ENCODE measurements around the gene LHX4. TPM values are rescaled to one million over a fixed set of nuclear protein-coding genes. Genes with fewer than 3 reads are reported as not detected.

LHX4 gene
- total RNA-seq, 3 donors from 2014 or later (not counting 1 experiment from before 2014, with no cell fraction given) = 0.08 TPM; not detected in 2

DNA sequence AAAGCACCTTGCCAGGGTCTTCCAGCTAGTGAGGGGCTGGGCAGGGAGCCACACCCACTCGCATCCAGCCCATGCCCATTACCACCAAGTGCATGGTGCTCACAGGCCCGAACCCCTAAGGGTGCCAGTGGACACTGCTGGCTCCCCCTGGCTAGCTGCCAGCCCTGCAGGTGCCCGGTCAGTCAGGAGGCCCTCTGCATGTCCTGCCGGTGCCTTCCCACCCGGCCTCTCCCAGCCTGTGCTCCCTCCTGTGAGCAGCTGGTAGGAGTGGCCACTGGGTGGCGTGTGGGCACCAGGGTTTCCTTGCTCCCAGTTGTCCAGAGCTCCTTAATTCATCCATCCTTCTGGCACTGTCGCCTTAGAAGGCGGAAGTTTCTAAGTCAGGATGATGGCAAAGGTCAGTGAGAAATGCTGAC lies 42.0 kb upstream of the LHX4 start:
- H3K27me3 Mint-ChIP-seq (ENCODE audit: low read depth in 2 of 2) = peaks cover 7 to 9% of the 10 kb centered on the region in 2 donors
- Histone ChIP-seq H3K27ac (ENCODE audit: low read length) (no peak overlapping the region), H3K4me1 (ENCODE audit: control insufficient read depth, insufficient read depth, low read length) (peaks cover 47% of the 10 kb centered on the region), H3K36me3 (ENCODE audit: control insufficient read depth, insufficient read depth, low read length) (peaks cover 24% of the 10 kb centered on the region), H3K27me3 (ENCODE audit: control insufficient read depth, insufficient read depth, low read length) (no peaks in the 10 kb centered on the region), H3K9me3 (ENCODE audit: control insufficient read depth, insufficient read depth, low read length) (no peaks in the 10 kb centered on the region), H3K4me3 (ENCODE audit: low read length) (no peak overlapping the region)
- DNase-seq = peak in 1 of 2 donors; percentile 13
- H3K9me3 Mint-ChIP-seq = no peaks in the 10 kb centered on the region
- ATAC-seq = no peak
- TF ChIP-seq, protein P1, sequence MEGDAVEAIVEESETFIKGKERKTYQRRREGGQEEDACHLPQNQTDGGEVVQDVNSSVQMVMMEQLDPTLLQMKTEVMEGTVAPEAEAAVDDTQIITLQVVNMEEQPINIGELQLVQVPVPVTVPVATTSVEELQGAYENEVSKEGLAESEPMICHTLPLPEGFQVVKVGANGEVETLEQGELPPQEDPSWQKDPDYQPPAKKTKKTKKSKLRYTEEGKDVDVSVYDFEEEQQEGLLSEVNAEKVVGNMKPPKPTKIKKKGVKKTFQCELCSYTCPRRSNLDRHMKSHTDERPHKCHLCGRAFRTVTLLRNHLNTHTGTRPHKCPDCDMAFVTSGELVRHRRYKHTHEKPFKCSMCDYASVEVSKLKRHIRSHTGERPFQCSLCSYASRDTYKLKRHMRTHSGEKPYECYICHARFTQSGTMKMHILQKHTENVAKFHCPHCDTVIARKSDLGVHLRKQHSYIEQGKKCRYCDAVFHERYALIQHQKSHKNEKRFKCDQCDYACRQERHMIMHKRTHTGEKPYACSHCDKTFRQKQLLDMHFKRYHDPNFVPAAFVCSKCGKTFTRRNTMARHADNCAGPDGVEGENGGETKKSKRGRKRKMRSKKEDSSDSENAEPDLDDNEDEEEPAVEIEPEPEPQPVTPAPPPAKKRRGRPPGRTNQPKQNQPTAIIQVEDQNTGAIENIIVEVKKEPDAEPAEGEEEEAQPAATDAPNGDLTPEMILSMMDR (IDR thresholded peaks at IDR 0.05) = peak; percentile 33
- H3K4me1 Mint-ChIP-seq = peaks cover 43 to 48% of the 10 kb centered on the region in 2 donors
- H3K27ac Mint-ChIP-seq = no peak overlapping the region
- intact Hi-C loops (cut with micrococcal nuclease) = loop anchor here (2.0 kb wide), 1 partner anchor 295 kb away; no protein-coding TSS in a partner anchor
- peaks cover 15% of the 10 kb centered on the region for H3K36me3 Mint-ChIP-seq
- 87% methylated on average over 8 of the region's 8 CpGs for WGBS (ENCODE audit: insufficient coverage)
- no peak overlapping the region for H3K4me3 Mint-ChIP-seq

DNA sequence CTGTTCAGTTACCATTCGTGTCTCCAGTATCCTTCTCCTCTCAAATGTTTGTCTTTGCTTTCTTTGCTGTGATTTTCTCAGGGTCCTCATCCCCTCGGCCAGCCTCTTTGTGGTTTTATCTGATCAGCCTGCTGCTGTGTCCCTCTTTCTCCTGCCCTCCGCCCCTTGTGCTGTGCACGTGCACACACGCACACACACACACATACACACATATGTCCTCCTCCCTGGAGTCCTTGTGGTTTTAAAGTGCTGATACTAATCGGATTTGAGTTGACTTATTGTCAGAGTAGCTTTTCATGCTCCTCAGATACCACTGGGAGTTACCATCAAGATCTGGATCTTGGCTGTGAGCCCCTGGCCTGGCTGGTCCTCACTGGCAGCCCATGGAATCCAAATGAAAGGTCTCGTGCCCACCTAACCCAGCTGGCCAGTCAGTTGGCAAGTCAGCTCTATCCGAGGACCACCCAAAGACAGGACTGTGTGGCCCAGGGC lies 41.3 kb upstream of the LHX4 start:
- no peaks in the 10 kb centered on the region for H3K9me3 Mint-ChIP-seq
- peaks cover 47 to 53% of the 10 kb centered on the region in 2 donors for H3K4me1 Mint-ChIP-seq
- TF ChIP-seq, protein P1 (IDR thresholded peaks at IDR 0.05) = no peak
- intact Hi-C loops (cut with micrococcal nuclease) = loop anchor here (2.0 kb wide), 1 partner anchor 294 kb away; no protein-coding TSS in a partner anchor
- peaks cover 54% of the 10 kb centered on the region for H3K4me1 ChIP-seq (ENCODE audit: control insufficient read depth, insufficient read depth, low read length)
- H3K4me3 Mint-ChIP-seq = no peak overlapping the region
- H3K36me3 ChIP-seq (ENCODE audit: control insufficient read depth, insufficient read depth, low read length) = peaks cover 24% of the 10 kb centered on the region
- DNase-seq = no peak
- H3K36me3 Mint-ChIP-seq = peaks cover 15% of the 10 kb centered on the region
- H3K27ac Mint-ChIP-seq = peak overlapping the region; percentile 31 to 41
- no peak overlapping the region for H3K27ac ChIP-seq (ENCODE audit: low read length)
- 89% methylated on average over 8 of the region's 8 CpGs for WGBS (ENCODE audit: insufficient coverage)
- H3K27me3 ChIP-seq (ENCODE audit: control insufficient read depth, insufficient read depth, low read length) = no peaks in the 10 kb centered on the region
- H3K4me3 ChIP-seq (ENCODE audit: low read length) = no peak overlapping the region
- no peaks in the 10 kb centered on the region for H3K9me3 ChIP-seq (ENCODE audit: control insufficient read depth, insufficient read depth, low read length)
- peaks cover 7 to 10% of the 10 kb centered on the region in 2 donors for H3K27me3 Mint-ChIP-seq (ENCODE audit: low read depth in 2 of 2)
- no peak for ATAC-seq

DNA sequence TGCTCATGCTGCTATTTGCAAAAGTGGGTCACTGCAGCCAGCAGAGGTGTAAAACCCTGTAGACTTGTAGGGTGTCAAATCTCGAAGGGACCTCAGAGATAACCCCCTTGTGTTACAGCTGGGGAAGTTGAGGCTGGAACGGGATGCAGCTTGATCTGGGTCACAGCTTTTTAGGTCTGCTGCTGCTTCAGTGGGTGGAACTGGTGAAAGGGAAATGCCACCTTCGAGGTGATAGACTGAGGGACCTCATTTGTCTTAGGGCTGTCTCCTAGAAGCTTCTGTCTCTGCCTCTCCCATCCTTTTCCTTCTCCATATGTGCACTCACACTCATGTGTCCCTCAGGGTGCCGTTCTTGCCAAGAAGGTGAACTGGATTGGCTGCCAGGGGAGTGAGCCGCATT lies 40.0 kb upstream of the LHX4 start:
- H3K36me3 Mint-ChIP-seq = peaks cover 6% of the 10 kb centered on the region
- TF ChIP-seq, protein P1 (IDR thresholded peaks at IDR 0.05) = no peak
- Histone ChIP-seq H3K36me3 (ENCODE audit: control insufficient read depth, insufficient read depth, low read length) (peaks cover 14% of the 10 kb centered on the region), H3K9me3 (ENCODE audit: control insufficient read depth, insufficient read depth, low read length) (no peaks in the 10 kb centered on the region), H3K27ac (ENCODE audit: low read length) (no peak overlapping the region), H3K4me3 (ENCODE audit: low read length) (no peak overlapping the region), H3K27me3 (ENCODE audit: control insufficient read depth, insufficient read depth, low read length) (no peaks in the 10 kb centered on the region), H3K4me1 (ENCODE audit: control insufficient read depth, insufficient read depth, low read length) (peaks cover 57% of the 10 kb centered on the region)
- peak overlapping the region; percentile 81 to 84 for H3K27ac Mint-ChIP-seq
- peaks cover 47 to 58% of the 10 kb centered on the region in 2 donors for H3K4me1 Mint-ChIP-seq
- intact Hi-C loops (cut with micrococcal nuclease) = loop anchor here (2.0 to 5.0 kb wide), 2 partner anchors 35 to 238 kb away; partner anchors contain the start of genes CEP350 and QSOX1
- H3K27me3 Mint-ChIP-seq (ENCODE audit: low read depth in 2 of 2) = peaks cover 7 to 10% of the 10 kb centered on the region in 2 donors
- WGBS (ENCODE audit: insufficient coverage) = 56% methylated on average over 5 of the region's 5 CpGs
- peak overlapping the region; percentile 57 for H3K4me3 Mint-ChIP-seq
- ATAC-seq (peak; percentile 72 to 83 (median 78)), DNase-seq (peak; percentile 35 to 50)
- H3K9me3 Mint-ChIP-seq = no peaks in the 10 kb centered on the region

Measured in natural killer cell (primary cell).